Activated T-helper 1 cell treated with anti-CD3 and anti-CD28 coated beads, Interleukin-12 subunit alpha, Interleukin-12 subunit beta, Interleukin-2, Interleukin-4 antibody, amounts not matched to agents 30 ng/mL and 10 ng/mL and 1 ng/mL, durations not matched to agents 14 hours and 24 hours and 36 hours (primary cell): ENCODE measurements around the gene LRIT2. TPM values are rescaled to one million over a fixed set of nuclear protein-coding genes. Genes with fewer than 3 reads are reported as not detected.

Experiments used
- DNase-seq: peaks from one replicate; pipeline ENCODE4 v3.0.0; 2021; ENCODE audit warnings: low spot score
- H3K27ac Mint-ChIP-seq: one replicate; pipeline ENCODE4 v1.8.0; 2021; ENCODE audit warnings: mild to moderate bottlenecking, mixed read lengths
- H3K27me3 Mint-ChIP-seq: one replicate; pipeline ENCODE4 v1.8.0; 2022; ENCODE audit warnings: mild to moderate bottlenecking, moderate library complexity, mixed read lengths; ENCODE audit not compliant: insufficient read depth
- H3K36me3 Mint-ChIP-seq: one replicate; pipeline ENCODE4 v1.8.0; 2021; ENCODE audit warnings: low read depth, mixed read lengths
- H3K4me1 Mint-ChIP-seq: one replicate; pipeline ENCODE4 v1.8.0; 2021; ENCODE audit warnings: low read depth, mixed read lengths
- H3K4me3 Mint-ChIP-seq: one replicate; pipeline ENCODE4 v1.8.0; 2021; ENCODE audit warnings: mild to moderate bottlenecking, moderate library complexity, mixed read lengths
- H3K9me3 Mint-ChIP-seq: one replicate; pipeline ENCODE4 v1.8.0; 2021; ENCODE audit warnings: mixed read lengths
- intact Hi-C: fragments of 100-400 bp; cut with micrococcal nuclease; formaldehyde crosslinking; loops from one replicate; pipeline ENCODE4 v1.15.1; 2024
- total RNA-seq: library from RNA; stranded (reverse); gene quantifications from 2 replicates; pipeline ENCODE4 v1.2.3, GENCODE V29; 2022

The LRIT2 gene
- total RNA-seq, 1 donor from 2014 or later = not detected

GRCh38 chr10:84198206-84198915, 27.0 kb downstream of the LRIT2 start:
- Mint-ChIP-seq H3K9me3 (no peaks in the 10 kb centered on the region), H3K36me3 (no peaks in the 10 kb centered on the region), H3K27ac (no peak overlapping the region), H3K27me3 (peaks cover 35% of the 10 kb centered on the region), H3K4me3 (no peak overlapping the region), H3K4me1 (no peaks in the 10 kb centered on the region)
- DNase-seq = no peak
- intact Hi-C loops = no loop called here

- Mint-ChIP-seq H3K27me3 (peaks cover 39% of the 10 kb centered on the region), H3K36me3 (no peaks in the 10 kb centered on the region), H3K4me3 (no peak overlapping the region), H3K27ac (no peak overlapping the region), H3K4me1 (no peaks in the 10 kb centered on the region), H3K9me3 (no peaks in the 10 kb centered on the region)
- intact Hi-C loops = no loop called here
- no peak for DNase-seq
Observed at GRCh38 chr10:84197643-84198042, 27.7 kb downstream of the LRIT2 start.

GRCh38 chr10:84196941-84197340, 28.4 kb downstream of the LRIT2 start:
- no peak overlapping the region for H3K27ac Mint-ChIP-seq

DNA sequence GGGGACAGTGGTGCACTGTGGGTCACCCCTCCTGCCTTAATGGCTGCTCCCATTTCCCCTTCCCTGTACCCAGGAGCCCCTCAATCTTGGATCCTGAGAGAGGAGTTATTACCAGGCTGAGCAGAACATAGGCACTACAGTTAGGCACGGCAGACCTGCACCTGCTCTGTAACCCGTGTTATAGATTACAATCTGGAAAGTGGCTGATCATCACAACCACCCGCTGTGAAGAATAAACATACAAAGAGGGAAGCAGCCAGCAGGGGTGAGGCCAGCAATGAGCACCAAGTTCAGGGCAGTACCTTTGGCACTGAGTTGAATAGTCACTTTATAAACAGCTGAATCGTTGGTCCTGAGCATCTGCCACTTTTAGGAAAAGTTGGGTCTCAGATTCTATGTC, 29.3 kb downstream of the LRIT2 start:
- Mint-ChIP-seq H3K4me3 (no peak overlapping the region), H3K4me1 (peaks cover 6% of the 10 kb centered on the region), H3K9me3 (no peaks in the 10 kb centered on the region), H3K27ac (no peak overlapping the region), H3K36me3 (no peaks in the 10 kb centered on the region), H3K27me3 (peaks cover 48% of the 10 kb centered on the region)
- intact Hi-C loops = no loop called here
- no peak for DNase-seq

More at GRCh38 chr10:84196941-84197340, 28.4 kb downstream of the LRIT2 start:
- intact Hi-C loops = no loop called here
- Mint-ChIP-seq H3K9me3 (no peaks in the 10 kb centered on the region), H3K27me3 (peaks cover 43% of the 10 kb centered on the region), H3K36me3 (no peaks in the 10 kb centered on the region), H3K4me3 (no peak overlapping the region), H3K4me1 (no peaks in the 10 kb centered on the region)
- DNase-seq = no peak

DNA sequence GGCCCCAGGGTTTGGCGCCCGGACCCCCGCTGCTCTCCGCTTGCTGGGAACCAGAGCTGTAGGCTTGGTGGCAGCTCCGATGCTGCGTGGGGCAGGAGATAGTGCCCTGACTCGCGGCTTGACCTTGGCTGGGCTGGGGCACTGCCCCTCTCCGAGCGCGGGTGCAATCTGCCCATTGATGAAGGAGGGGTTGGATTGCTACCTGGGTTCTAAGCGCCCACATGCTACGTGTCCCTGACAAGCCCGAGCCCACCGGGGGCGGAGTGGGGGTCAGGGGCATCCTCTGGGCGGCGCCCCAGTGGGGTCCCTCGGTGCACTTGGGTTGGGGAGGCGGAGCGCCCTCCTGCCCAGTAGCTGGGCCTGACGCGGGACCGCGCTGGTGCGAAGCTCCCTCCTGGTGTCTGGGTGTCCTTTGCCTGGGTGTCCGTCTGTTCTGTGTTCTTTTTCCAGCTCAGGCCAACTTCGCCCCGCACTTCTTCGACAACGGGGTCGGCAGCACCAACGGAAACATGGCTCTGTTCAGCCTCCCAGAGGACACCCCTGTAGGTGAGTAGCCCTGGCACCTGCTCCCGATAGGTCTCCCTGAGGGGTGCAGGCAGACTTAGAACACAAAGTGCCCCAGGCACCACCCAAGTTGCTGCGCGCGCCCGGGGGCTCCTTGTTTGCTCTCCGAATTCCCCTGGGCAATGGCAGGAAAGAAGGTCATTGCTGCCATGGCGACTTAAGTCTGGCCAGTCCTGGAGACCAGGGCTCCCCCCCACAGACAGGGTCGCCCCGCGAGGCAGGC, 30.1 kb downstream of the LRIT2 start:
- no peak overlapping the region for H3K27ac Mint-ChIP-seq
- intact Hi-C loops = no loop called here
- peak overlapping the region; percentile 47 for H3K4me3 Mint-ChIP-seq
- H3K27me3 Mint-ChIP-seq = peaks cover 44% of the 10 kb centered on the region
- H3K4me1 Mint-ChIP-seq = peaks cover 10% of the 10 kb centered on the region
- no peaks in the 10 kb centered on the region for H3K9me3 Mint-ChIP-seq
- DNase-seq = no peak
- H3K36me3 Mint-ChIP-seq = no peaks in the 10 kb centered on the region

DNA sequence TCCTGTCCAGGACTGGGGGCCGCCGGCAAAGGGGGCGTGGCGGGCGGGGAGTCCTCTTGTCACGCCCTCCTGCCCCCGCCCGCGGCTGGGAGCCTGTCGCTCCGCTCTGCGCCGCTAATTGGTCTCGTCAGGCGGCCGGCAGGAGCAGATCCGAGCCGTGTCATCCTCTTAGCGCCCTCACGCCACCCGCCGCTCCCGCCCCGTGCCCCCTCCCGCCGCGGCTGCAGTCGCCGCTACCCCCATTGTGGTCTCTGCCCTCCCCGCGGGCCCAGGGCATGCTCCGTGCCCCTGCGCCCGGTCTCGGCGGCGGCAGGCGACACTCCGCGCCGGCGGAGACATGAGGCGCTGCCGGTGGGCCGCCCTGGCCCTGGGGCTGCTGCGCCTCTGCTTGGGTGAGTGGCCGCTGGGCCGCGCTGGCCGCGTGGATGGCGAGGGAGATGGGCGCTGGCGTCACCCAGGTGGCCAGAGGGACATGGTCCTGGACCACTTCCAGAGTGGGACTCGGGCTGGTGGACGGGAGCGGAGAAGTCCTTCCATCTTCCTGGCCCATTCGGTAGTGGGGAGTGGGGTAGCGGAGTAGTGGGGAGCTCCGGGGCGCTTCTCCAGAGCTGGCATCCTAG, 30.8 kb downstream of the LRIT2 start, which contains the start of gene CDHR1:
TSS of gene CDHR1 (plus strand) at position 114 of the 620 bp plus-strand sequence. CDS start at position 338, 224 bp downstream.
- Mint-ChIP-seq H3K36me3 (no peaks in the 10 kb centered on the region), H3K27me3 (peaks cover 42% of the 10 kb centered on the region), H3K27ac (no peak within 1 kb of the TSS), H3K9me3 (no peaks in the 10 kb centered on the region), H3K4me3 (peak within 1 kb of the TSS; percentile 47), H3K4me1 (peaks cover 10% of the 10 kb centered on the region)
- intact Hi-C loops = loop anchor here (5.0 kb wide), 1 partner anchor 37 kb away; no protein-coding TSS in a partner anchor
- DNase-seq = no peak

DNA sequence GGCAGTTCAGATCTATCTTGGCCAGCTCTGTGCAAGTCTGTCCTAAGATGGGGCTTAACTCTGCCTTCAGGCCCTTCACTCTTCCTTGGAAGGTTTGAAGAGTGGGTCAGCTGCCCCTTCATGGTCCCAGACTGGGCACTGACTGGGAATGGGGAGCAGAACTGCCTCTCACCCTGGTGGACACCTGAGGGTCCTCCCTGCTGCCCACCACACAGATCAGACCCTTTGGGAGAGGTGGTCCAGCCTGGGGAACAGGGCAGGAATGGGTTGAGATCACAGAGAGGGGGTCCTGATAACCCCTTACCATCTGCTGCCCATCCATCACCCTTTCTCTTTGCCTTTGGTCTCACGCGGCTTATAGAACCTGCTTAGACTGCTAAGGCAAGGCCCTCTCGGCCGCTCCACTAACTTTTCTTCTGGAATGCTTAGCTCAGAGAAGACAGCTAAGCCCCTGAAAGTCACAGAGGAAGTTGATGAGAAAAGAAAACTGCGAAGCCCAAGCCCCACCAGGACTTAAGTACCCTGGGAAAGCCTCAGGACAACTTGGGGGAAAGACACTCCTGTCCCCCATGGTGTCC, 31.4 kb downstream of the LRIT2 start:
- intact Hi-C loops = loop anchor here (5.0 kb wide), 1 partner anchor 37 kb away; no protein-coding TSS in a partner anchor
- H3K4me3 Mint-ChIP-seq = no peak overlapping the region

GRCh38 chr10:84193327-84193726, 32.0 kb downstream of the LRIT2 start:
- Mint-ChIP-seq H3K4me3 (no peak overlapping the region), H3K27ac (no peak overlapping the region)

More for the DNA sequence above, 31.4 kb downstream of the LRIT2 start:
- peaks cover 10% of the 10 kb centered on the region for H3K4me1 Mint-ChIP-seq
- H3K36me3 Mint-ChIP-seq = no peaks in the 10 kb centered on the region
- H3K9me3 Mint-ChIP-seq = no peaks in the 10 kb centered on the region
- no peak for DNase-seq
- H3K27me3 Mint-ChIP-seq = peaks cover 42% of the 10 kb centered on the region
- H3K27ac Mint-ChIP-seq = no peak overlapping the region

GRCh38 chr10:84191106-84191505, 34.2 kb downstream of the LRIT2 start:
- no peak for DNase-seq
- intact Hi-C loops = loop anchor here (5.0 kb wide), 1 partner anchor 34 kb away; no protein-coding TSS in a partner anchor
- Mint-ChIP-seq H3K9me3 (no peaks in the 10 kb centered on the region), H3K36me3 (no peaks in the 10 kb centered on the region), H3K4me3 (no peak overlapping the region), H3K4me1 (peaks cover 10% of the 10 kb centered on the region), H3K27me3 (peaks cover 29% of the 10 kb centered on the region), H3K27ac (no peak overlapping the region)

More at GRCh38 chr10:84193327-84193726, 32.0 kb downstream of the LRIT2 start:
- Mint-ChIP-seq H3K9me3 (no peaks in the 10 kb centered on the region), H3K4me1 (peaks cover 10% of the 10 kb centered on the region), H3K27me3 (peaks cover 41% of the 10 kb centered on the region), H3K36me3 (no peaks in the 10 kb centered on the region)
- no peak for DNase-seq
- intact Hi-C loops = loop anchor here (5.0 kb wide), 1 partner anchor 36 kb away; no protein-coding TSS in a partner anchor

DNA sequence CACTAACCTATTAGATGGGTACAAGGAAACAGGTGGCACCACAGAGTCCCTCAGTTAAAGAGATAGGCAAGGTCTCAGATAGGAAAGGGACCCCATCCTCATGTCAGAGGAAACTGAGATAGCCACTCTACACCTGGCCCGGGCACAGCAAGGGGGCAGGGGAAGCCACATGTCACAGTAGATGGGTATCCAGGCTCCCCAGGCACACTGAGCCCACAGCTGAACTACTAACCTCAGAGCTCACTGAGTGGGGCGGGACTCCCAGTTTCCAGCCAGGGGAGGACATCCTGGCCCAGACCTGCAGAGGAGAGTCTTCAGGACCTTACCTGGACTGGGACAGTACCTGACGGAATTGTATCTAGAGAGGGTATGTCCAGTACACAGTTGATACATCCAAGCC, 34.7 kb downstream of the LRIT2 start:
- Mint-ChIP-seq H3K36me3 (no peaks in the 10 kb centered on the region), H3K27ac (no peak overlapping the region), H3K27me3 (peaks cover 25% of the 10 kb centered on the region), H3K4me1 (peaks cover 10% of the 10 kb centered on the region), H3K9me3 (no peaks in the 10 kb centered on the region), H3K4me3 (no peak overlapping the region)
- intact Hi-C loops = loop anchor here (5.0 kb wide), 1 partner anchor 33 kb away; no protein-coding TSS in a partner anchor
- DNase-seq = no peak

DNA sequence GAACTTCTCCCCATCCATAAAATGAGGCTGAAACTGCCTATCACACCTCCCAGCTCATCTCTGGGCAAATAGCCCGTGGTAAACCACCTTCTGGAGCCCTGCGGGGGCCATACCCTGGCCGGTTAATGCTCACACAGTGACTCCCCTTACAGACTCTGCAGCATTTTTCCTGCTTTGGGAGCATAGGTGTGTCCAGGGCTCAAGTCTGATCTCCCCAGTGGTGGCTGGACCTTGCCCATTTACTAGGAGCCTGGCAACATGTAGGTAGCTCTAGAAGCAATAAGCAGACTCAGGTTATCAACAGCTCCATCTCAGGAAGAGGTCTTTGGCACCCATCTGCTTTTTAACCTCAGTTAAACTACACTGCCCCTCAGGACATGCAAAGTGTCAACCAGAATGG, 36.5 kb downstream of the LRIT2 start:
- peaks cover 19% of the 10 kb centered on the region for H3K27me3 Mint-ChIP-seq
- intact Hi-C loops = no loop called here
- DNase-seq = no peak
- no peak overlapping the region for H3K4me3 Mint-ChIP-seq
- H3K9me3 Mint-ChIP-seq = no peaks in the 10 kb centered on the region
- no peaks in the 10 kb centered on the region for H3K36me3 Mint-ChIP-seq
- H3K4me1 Mint-ChIP-seq = peaks cover 15% of the 10 kb centered on the region
- H3K27ac Mint-ChIP-seq = no peak overlapping the region

- Mint-ChIP-seq H3K27ac (no peak overlapping the region), H3K9me3 (no peaks in the 10 kb centered on the region), H3K4me1 (peaks cover 5% of the 10 kb centered on the region), H3K27me3 (no peaks in the 10 kb centered on the region), H3K36me3 (no peaks in the 10 kb centered on the region), H3K4me3 (no peak overlapping the region)
- no peak for DNase-seq
- intact Hi-C loops = no loop called here
Observed at GRCh38 chr10:84185526-84186175, 39.7 kb downstream of the LRIT2 start.
